Keratinocyte (primary cell): ENCODE data around the gene CRADD. TPM values are rescaled to one million over a fixed set of nuclear protein-coding genes. Genes with fewer than 3 reads are reported as not detected.

ENCODE experiments used
- DNase-seq: peaks from one replicate; pipeline ENCODE4 v3.0.0-alpha.2; 2011; ENCODE audit warnings: low read depth, missing footprints, low spot score
- FAIRE-seq: peaks from 2 replicates; lab custom pipeline; 2011; peaks lifted over from hg19 to GRCh38; lab: Jason Lieb, UNC
- H2AFZ ChIP-seq: 2 replicates; pipeline ENCODE4 v1.6.0; 2012; ENCODE audit warnings: low read length, control low read depth, inconsistent platforms; ENCODE audit not compliant: control insufficient read depth
- H3K27ac ChIP-seq: 2 replicates; pipeline ENCODE4 v1.5.1; 2011; ENCODE audit warnings: low read length; ENCODE audit not compliant: control insufficient read depth, insufficient read depth
- H3K27me3 ChIP-seq: 3 replicates; pipeline ENCODE4 v1.6.0; 2011; ENCODE audit warnings: low read length; ENCODE audit not compliant: control insufficient read depth, insufficient read depth; ENCODE audit errors: extremely low read depth
- H3K36me3 ChIP-seq, 2 experiments: 2 replicates in 1 of 2; 3 replicates in 1 of 2; pipeline ENCODE4 v1.5.1; 2011; ENCODE audit warnings: low read length in 2 of 2, mild to moderate bottlenecking in 1 of 2; ENCODE audit not compliant: control insufficient read depth in 2 of 2, insufficient read depth in 2 of 2; ENCODE audit errors: extremely low read depth in 1 of 2
- H3K4me1 ChIP-seq: 3 replicates; pipeline ENCODE4 v1.5.1; 2011; ENCODE audit warnings: low read length; ENCODE audit not compliant: control insufficient read depth, insufficient read depth; ENCODE audit errors: extremely low read depth
- H3K4me2 ChIP-seq: 3 replicates; pipeline ENCODE4 v1.6.0; 2011; ENCODE audit warnings: low read depth, low read length; ENCODE audit not compliant: control insufficient read depth, insufficient read depth; ENCODE audit errors: extremely low read depth
- H3K4me3 ChIP-seq, 3 experiments: fragments of 200-600 bp in 1 of 3; sonication (generic) in 1 of 3; 2 replicates in 2 of 3; 3 replicates in 1 of 3; pipeline ENCODE4 v1.5.1; 2011 to 2016; ENCODE audit warnings: low read length in 3 of 3, mild to moderate bottlenecking in 3 of 3, control low read depth in 2 of 3, inconsistent platforms in 1 of 3, low read depth in 1 of 3, mixed read lengths in 1 of 3, mixed run types in 1 of 3, moderate library complexity in 1 of 3; ENCODE audit not compliant: control insufficient read depth in 2 of 3, insufficient read depth in 2 of 3; ENCODE audit errors: extremely low read depth in 1 of 3
- H3K79me2 ChIP-seq: 2 replicates; pipeline ENCODE4 v1.6.0; 2012; ENCODE audit warnings: low read length; ENCODE audit not compliant: control insufficient read depth, insufficient read depth
- H3K9ac ChIP-seq: 3 replicates; pipeline ENCODE4 v1.6.0; 2011; ENCODE audit warnings: low read length; ENCODE audit not compliant: control insufficient read depth, insufficient read depth; ENCODE audit errors: extremely low read depth
- H3K9me1 ChIP-seq: 3 replicates; pipeline ENCODE4 v1.6.0; 2011; ENCODE audit warnings: low read length; ENCODE audit not compliant: control insufficient read depth, insufficient read depth; ENCODE audit errors: extremely low read depth
- H3K9me3 ChIP-seq: 2 replicates; pipeline ENCODE4 v1.5.1; 2012; ENCODE audit warnings: low read depth, low read length; ENCODE audit not compliant: control insufficient read depth
- H4K20me1 ChIP-seq: 3 replicates; pipeline ENCODE4 v1.6.0; 2011; ENCODE audit warnings: low read length; ENCODE audit not compliant: control insufficient read depth, insufficient read depth; ENCODE audit errors: extremely low read depth
- CTCF ChIP-seq, 3 experiments: IDR thresholded peaks in 1 of 3; conservative IDR thresholded peaks in 1 of 3; optimal IDR thresholded peaks in 1 of 3; 2 replicates in 2 of 3; 3 replicates in 1 of 3; pipeline versions ENCODE3 to v1.5.1; 2011; ENCODE audit warnings: low read length in 3 of 3, mild to moderate bottlenecking in 3 of 3, moderate library complexity in 2 of 3, control low read depth in 1 of 3, inconsistent platforms in 1 of 3; ENCODE audit not compliant: insufficient read depth in 2 of 3; ENCODE audit errors: extremely low read depth in 1 of 3
- EZH2 ChIP-seq: IDR thresholded peaks from one replicate; pipeline ENCODE4 v1.6.1; 2012; ENCODE audit warnings: inconsistent platforms, mild to moderate bottlenecking, low read length, moderate library complexity
- dilution Hi-C: fragments of 300-500 bp; cut with MboI; formaldehyde crosslinking; loops from one replicate; pipeline ENCODE4 v1.7.0; 2020; ENCODE audit warnings: low sequenced_read_pairs; ENCODE audit not compliant: extremely low pct_ligation_motif_present
- polyA plus RNA-seq, 5 experiments: library from polyadenylated mRNA; depleted of rRNA in 3 of 5; stranded (reverse) in 3 of 5; stranded (forward) in 1 of 5; unstranded in 1 of 5; fragments of >200 nt; gene quantifications; 1 replicate in 1 of 5; 2 replicates in 3 of 5; 3 replicates in 1 of 5; pipeline versions ENCODE4 v1.2.1 to v1.2.3, GENCODE V29; 2011 to 2012; ENCODE audit warnings: missing spikeins in 2 of 5, low read depth in 1 of 5, low replicate concordance in 1 of 5

The CRADD gene
- polyA plus RNA-seq, 1 donor (not counting 4 experiments of a cell fraction or from before 2014, with no cell fraction given): 11.2 TPM

GRCh38 chr12:93704122-93704521 lies 26.9 kb downstream of the CRADD start:
- Histone ChIP-seq H4K20me1 (no peaks in the 10 kb centered on the region), H3K27me3 (no peaks in the 10 kb centered on the region), H3K4me3 (no peak overlapping the region), H3K79me2 (no peaks in the 10 kb centered on the region), H3K9me1 (no peaks in the 10 kb centered on the region), H2AFZ (no peak overlapping the region), H3K4me2 (no peak overlapping the region), H3K27ac (no peak overlapping the region), H3K9me3 (no peaks in the 10 kb centered on the region), H3K4me1 (peaks cover 23% of the 10 kb centered on the region), H3K9ac (no peak overlapping the region), H3K36me3 (no peaks in the 10 kb centered on the region)
- dilution Hi-C loops: no loop called here
- DNase-seq: no peak
- TF ChIP-seq EZH2 (no peak), CTCF (optimal IDR thresholded peaks at IDR 0.05 in 1 of 3, IDR thresholded peaks at IDR 0.05 in 1 of 3, conservative IDR thresholded peaks at IDR 0.05 in 1 of 3; ENCODE audit: extremely low read depth in 1 of 3, insufficient read depth in 2 of 3, low read length in 3 of 3) (no peak)
- FAIRE-seq: no peak

- no peak overlapping the region for H3K27ac ChIP-seq
- H3K4me2 ChIP-seq: no peak overlapping the region
- H3K4me1 ChIP-seq: peaks cover 18% of the 10 kb centered on the region
- H4K20me1 ChIP-seq: no peaks in the 10 kb centered on the region
- TF ChIP-seq CTCF (optimal IDR thresholded peaks at IDR 0.05 in 1 of 3, IDR thresholded peaks at IDR 0.05 in 1 of 3, conservative IDR thresholded peaks at IDR 0.05 in 1 of 3; ENCODE audit: extremely low read depth in 1 of 3, insufficient read depth in 2 of 3, low read length in 3 of 3): no peak
- H3K36me3 ChIP-seq: no peaks in the 10 kb centered on the region
- no peak for FAIRE-seq
- no peaks in the 10 kb centered on the region for H3K9me3 ChIP-seq
- no peak overlapping the region for H2AFZ ChIP-seq
- H3K4me3 ChIP-seq: no peak overlapping the region
- H3K27me3 ChIP-seq: no peaks in the 10 kb centered on the region
- H3K9ac ChIP-seq: no peak overlapping the region
- no peak for DNase-seq
- dilution Hi-C loops: no loop called here
- no peaks in the 10 kb centered on the region for H3K9me1 ChIP-seq
- H3K79me2 ChIP-seq: no peaks in the 10 kb centered on the region
These were observed 27.4 kb downstream of the CRADD start for GRCh38 chr12:93704625-93705024.
